ENCODE data around the gene MVD.

The MVD gene

DNA sequence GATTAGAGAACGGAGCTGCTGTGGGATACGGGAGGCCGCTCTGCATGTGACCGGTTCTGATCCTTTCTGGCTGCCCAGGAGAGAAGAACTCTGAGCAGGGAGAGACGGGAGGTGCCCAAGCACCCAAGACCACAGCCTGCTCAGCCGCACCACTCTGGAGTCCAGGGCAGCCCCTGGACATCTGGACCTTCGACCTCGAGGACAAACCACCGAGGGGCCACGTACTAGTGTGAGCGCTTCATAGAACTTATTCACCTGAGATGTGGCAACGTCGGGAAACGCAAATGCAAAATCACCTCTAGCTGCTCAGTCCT is 37.4 kb upstream of the MVD start:
- H3K79me2 ChIP-seq (ENCODE audit: insufficient read depth, low read length), result no peaks in the 10 kb centered on the region
- H3K27me3 ChIP-seq (ENCODE audit: low read length), result no peaks in the 10 kb centered on the region
- peak overlapping the region; percentile 50 for H3K9ac ChIP-seq (ENCODE audit: low read length)
- H3K4me2 ChIP-seq (ENCODE audit: low read depth, low read length, poor library complexity, severe bottlenecking), result peak overlapping the region; percentile 52
- no peaks in the 10 kb centered on the region for H3K9me2 ChIP-seq (replicated peaks; ENCODE audit: insufficient read depth, low read length)
- H3K4me3 ChIP-seq (ENCODE audit: insufficient read depth, low read length, poor library complexity, severe bottlenecking), result no peak overlapping the region
- no peaks in the 10 kb centered on the region; the same call in 1 of the 2 replicates for H4K20me1 ChIP-seq (ENCODE audit: low read depth, low read length)
- H3K36me3 ChIP-seq (ENCODE audit: low read length), result no peaks in the 10 kb centered on the region
- TF ChIP-seq, protein P1, sequence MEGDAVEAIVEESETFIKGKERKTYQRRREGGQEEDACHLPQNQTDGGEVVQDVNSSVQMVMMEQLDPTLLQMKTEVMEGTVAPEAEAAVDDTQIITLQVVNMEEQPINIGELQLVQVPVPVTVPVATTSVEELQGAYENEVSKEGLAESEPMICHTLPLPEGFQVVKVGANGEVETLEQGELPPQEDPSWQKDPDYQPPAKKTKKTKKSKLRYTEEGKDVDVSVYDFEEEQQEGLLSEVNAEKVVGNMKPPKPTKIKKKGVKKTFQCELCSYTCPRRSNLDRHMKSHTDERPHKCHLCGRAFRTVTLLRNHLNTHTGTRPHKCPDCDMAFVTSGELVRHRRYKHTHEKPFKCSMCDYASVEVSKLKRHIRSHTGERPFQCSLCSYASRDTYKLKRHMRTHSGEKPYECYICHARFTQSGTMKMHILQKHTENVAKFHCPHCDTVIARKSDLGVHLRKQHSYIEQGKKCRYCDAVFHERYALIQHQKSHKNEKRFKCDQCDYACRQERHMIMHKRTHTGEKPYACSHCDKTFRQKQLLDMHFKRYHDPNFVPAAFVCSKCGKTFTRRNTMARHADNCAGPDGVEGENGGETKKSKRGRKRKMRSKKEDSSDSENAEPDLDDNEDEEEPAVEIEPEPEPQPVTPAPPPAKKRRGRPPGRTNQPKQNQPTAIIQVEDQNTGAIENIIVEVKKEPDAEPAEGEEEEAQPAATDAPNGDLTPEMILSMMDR (IDR thresholded peaks at IDR 0.05; ENCODE audit: insufficient read depth, low read length, poor library complexity, severe bottlenecking), result no peak
- no peak for TF ChIP-seq EZH2phosphoT487 (conservative IDR thresholded peaks at IDR 0.05; ENCODE audit: low read length)
- no peaks in the 10 kb centered on the region for H3K9me3 ChIP-seq (ENCODE audit: insufficient read depth, low read length)
- H3F3A ChIP-seq (ENCODE audit: insufficient read depth), result no peaks in the 10 kb centered on the region
- no peak overlapping the region for H2AFZ ChIP-seq (ENCODE audit: low read depth, low read length, severe bottlenecking)
- 0 out of 2 replicates have a peak overlapping the region, but pooled peaks have one; percentile 22 for H3K27ac ChIP-seq (ENCODE audit: low read depth, low read length)

DNA sequence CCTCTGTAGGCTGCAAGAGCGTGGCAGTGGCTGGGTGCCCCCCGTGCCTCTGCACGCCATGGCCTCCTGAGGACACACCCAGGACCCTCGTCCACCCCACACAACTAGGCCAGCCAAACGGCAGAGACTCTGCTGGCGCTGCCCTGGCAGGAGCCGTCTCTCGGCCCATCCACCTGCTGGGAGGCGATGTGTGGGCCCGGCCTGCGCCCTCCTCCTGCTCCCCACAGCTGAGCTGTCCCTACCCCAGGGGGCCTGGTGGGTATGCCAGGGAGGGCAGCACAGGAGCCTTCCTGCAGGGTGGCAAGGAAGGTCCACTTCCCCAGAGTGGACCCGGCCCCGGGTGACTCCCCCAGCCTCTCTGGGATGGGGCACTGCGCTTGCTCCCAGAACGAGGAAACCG is 36.3 kb upstream of the MVD start:
- Histone ChIP-seq H3K79me2 (ENCODE audit: insufficient read depth, low read length) (no peaks in the 10 kb centered on the region), H3K27ac (ENCODE audit: low read depth, low read length) (no peak overlapping the region), H3K9me3 (ENCODE audit: insufficient read depth, low read length) (no peaks in the 10 kb centered on the region), H3K9ac (ENCODE audit: low read length) (no peak overlapping the region), H3K27me3 (ENCODE audit: low read length) (no peaks in the 10 kb centered on the region), H3K4me2 (ENCODE audit: low read depth, low read length, poor library complexity, severe bottlenecking) (no peak overlapping the region), H3K9me2 (replicated peaks; ENCODE audit: insufficient read depth, low read length) (no peaks in the 10 kb centered on the region), H3K4me3 (ENCODE audit: insufficient read depth, low read length, poor library complexity, severe bottlenecking) (no peak overlapping the region), H4K20me1 (ENCODE audit: low read depth, low read length) (no peaks in the 10 kb centered on the region), H3F3A (ENCODE audit: insufficient read depth) (no peaks in the 10 kb centered on the region), H2AFZ (ENCODE audit: low read depth, low read length, severe bottlenecking) (no peak overlapping the region), H3K36me3 (ENCODE audit: low read length) (no peaks in the 10 kb centered on the region)
- TF ChIP-seq EZH2phosphoT487 (conservative IDR thresholded peaks at IDR 0.05; ENCODE audit: low read length), result no peak
- TF ChIP-seq, protein P1 (IDR thresholded peaks at IDR 0.05; ENCODE audit: insufficient read depth, low read length, poor library complexity, severe bottlenecking), result no peak

DNA sequence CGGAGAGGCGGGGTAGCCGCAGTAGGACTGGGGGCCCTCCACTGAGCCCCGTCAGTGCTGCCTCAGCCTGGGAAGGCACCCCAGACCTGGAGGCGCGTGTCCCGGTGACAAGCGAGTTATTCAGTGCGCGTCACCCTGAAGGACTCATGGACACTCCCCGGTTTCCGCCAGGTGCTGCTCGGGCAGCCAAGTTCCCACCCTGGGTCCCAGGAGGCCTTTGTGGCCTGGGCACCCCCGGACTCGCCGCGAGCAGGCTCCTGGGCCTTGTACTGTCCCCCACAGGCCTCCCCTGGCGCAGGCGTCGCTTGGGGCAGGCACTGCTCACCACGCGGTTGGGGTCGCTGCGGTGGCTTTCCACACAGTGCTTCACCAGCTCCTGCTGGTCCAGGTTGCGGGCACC is 35.8 kb upstream of the MVD start:
- no peak overlapping the region for H3K27ac ChIP-seq (ENCODE audit: low read depth, low read length)

More for the DNA sequence above, 35.8 kb upstream of the MVD start:
- H2AFZ ChIP-seq (ENCODE audit: low read depth, low read length, severe bottlenecking), result no peak overlapping the region
- H4K20me1 ChIP-seq (ENCODE audit: low read depth, low read length), result no peaks in the 10 kb centered on the region
- H3K36me3 ChIP-seq (ENCODE audit: low read length), result no peaks in the 10 kb centered on the region
- no peak overlapping the region for H3K9ac ChIP-seq (ENCODE audit: low read length)
- no peaks in the 10 kb centered on the region for H3K9me3 ChIP-seq (ENCODE audit: insufficient read depth, low read length)
- no peaks in the 10 kb centered on the region for H3F3A ChIP-seq (ENCODE audit: insufficient read depth)
- no peak for TF ChIP-seq EZH2phosphoT487 (conservative IDR thresholded peaks at IDR 0.05; ENCODE audit: low read length)
- TF ChIP-seq, protein P1 (IDR thresholded peaks at IDR 0.05; ENCODE audit: insufficient read depth, low read length, poor library complexity, severe bottlenecking), result no peak
- H3K9me2 ChIP-seq (replicated peaks; ENCODE audit: insufficient read depth, low read length), result no peaks in the 10 kb centered on the region
- H3K4me3 ChIP-seq (ENCODE audit: insufficient read depth, low read length, poor library complexity, severe bottlenecking), result no peak overlapping the region
- H3K27me3 ChIP-seq (ENCODE audit: low read length), result no peaks in the 10 kb centered on the region
- no peak overlapping the region for H3K4me2 ChIP-seq (ENCODE audit: low read depth, low read length, poor library complexity, severe bottlenecking)
- no peaks in the 10 kb centered on the region for H3K79me2 ChIP-seq (ENCODE audit: insufficient read depth, low read length)

Measured in SU-DHL-6 (cell line).